GF-D8 (cell line): ENCODE results near the gene CAPN12.

Source experiments
- DNase-seq: peaks from one replicate; lab custom pipeline; 2025; lab: John Stamatoyannopoulos, UW

CAPN12 gene

GRCh38 chr19:38737921-38738737, 6.1 kb downstream of the CAPN12 start:
- DNase-seq: no peak

DNA sequence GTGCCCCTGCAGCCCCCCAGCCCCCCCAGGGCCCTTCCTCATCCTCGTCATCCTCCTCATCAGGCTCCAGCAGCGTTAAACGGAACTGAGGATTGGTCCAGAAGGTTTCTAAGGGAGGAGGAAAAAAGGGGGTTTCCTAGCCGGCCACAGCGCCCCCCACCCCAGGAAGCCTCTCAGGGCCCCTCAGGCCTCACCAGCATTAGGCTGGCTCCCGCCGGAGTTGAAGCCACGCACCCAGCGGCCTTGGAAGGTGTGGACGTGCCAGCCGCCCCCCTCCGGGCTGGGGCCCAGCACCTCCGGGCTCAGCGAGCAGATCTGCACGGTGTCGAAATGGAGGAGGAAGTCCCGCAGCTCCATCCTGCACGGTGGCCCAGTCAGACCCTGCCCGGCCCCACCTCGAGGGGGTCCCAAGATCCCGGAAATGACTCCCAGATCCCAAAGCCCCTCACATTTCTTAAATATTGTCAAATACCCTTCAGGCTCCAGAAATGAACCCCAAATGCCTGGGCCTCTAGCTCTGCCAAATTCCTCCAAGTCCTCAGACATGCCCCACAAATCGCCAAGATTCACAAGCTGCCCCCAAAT, 6.9 kb downstream of the CAPN12 start:
- no peak for DNase-seq

- DNase-seq: no peak
Observed at GRCh38 chr19:38736413-38737280, 7.6 kb downstream of the CAPN12 start.

DNA sequence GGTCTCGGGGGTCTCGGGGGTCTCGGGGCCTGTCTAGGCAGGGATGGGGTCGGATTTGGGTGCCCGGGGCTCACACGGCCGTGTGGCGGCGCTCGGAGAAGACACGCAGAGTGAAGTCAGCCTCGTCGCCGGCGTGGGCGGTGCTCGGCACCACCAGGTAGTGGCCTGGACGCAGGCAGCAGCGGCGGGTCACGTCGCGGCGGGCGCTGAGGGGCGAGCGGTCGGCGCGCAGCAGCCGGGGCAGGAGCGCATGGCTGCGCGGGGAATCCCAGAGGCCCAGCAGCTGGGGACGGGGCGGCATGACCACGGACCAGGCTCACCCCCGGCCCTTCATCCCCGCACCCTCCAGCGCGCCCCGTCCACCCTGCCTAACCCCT, 8.2 kb downstream of the CAPN12 start:
- DNase-seq: no peak

- DNase-seq: no peak
Observed at GRCh38 chr19:38735257-38735686, 9.0 kb downstream of the CAPN12 start.

- peak; percentile 56 for DNase-seq
Observed at GRCh38 chr19:38734426-38735256, 9.6 kb downstream of the CAPN12 start.

- DNase-seq: no peak
Observed at GRCh38 chr19:38734176-38734425, 10.2 kb downstream of the CAPN12 start.

DNA sequence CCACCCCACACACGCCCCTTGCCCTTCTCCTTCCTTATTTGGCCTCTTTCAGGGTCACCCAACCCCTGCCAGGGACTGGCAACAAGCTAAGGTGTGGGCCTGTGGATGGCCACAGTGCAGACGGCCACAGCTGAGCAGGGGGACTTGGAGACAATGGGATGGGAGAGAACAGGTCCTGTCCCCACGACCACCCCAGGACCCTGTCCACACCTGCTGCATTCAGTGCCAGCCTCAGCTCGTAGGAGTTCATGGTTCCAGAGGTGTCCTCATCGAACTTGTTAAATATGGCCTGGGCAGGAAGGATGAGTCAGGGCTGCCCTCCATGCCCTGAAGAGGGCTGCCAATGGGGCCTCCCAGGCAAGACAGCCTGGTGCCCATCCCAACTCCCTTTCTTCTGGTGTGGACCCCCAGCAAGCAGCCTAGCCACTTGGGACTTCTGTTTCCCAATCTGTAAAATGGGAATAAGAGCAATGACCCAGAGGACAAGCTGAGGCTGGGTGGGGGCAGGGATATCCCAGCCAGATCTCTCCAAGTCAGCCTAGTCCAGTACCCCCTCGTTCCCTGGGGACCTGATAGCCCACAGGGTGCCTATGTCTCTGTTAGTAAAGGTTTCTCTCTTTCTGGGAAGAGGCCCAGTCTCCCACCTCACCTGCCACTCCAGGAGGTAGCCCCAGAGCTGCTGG, 10.6 kb downstream of the CAPN12 start:
- no peak for DNase-seq

- DNase-seq: no peak
Observed at GRCh38 chr19:38733241-38733492, 11.1 kb downstream of the CAPN12 start.

DNA sequence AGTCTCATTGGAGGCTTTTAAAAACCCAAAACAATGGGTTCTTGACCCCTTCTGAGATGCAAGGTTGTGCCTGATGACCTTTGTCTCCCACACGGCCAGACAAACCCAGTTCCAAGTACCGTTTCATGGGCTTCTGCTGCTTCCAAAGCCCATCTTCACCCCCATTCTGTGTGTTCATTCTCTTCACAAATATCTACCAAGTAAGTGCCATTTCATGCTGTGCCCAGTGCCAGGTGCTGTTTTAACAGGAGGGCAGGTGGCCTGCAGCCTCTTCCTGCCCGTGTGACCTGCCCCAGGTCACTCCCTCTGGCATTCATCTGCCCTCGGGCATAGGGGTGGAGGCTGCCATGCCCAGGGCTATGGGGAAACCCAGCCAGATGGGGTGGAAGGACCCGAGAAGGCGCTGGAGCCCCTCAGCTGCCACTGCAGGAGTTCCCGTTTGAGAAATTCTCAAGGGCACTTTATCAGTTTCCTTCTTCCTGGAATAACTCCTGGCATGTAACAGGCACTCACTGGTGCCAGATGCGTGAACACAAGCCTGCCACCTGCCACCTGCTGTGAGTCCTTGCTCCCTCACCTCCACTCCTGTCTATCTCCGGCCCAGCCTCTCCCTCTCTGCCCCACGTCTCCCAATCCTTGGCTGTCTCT, 12.5 kb downstream of the CAPN12 start:
- DNase-seq: no peak

- DNase-seq: no peak
Observed at GRCh38 chr19:38730731-38731589, 13.3 kb downstream of the CAPN12 start.

- DNase-seq: no peak
Observed at GRCh38 chr19:38730470-38730730, 13.9 kb downstream of the CAPN12 start.

- DNase-seq: no peak
Observed at GRCh38 chr19:38729653-38730469, 14.4 kb downstream of the CAPN12 start.

DNA sequence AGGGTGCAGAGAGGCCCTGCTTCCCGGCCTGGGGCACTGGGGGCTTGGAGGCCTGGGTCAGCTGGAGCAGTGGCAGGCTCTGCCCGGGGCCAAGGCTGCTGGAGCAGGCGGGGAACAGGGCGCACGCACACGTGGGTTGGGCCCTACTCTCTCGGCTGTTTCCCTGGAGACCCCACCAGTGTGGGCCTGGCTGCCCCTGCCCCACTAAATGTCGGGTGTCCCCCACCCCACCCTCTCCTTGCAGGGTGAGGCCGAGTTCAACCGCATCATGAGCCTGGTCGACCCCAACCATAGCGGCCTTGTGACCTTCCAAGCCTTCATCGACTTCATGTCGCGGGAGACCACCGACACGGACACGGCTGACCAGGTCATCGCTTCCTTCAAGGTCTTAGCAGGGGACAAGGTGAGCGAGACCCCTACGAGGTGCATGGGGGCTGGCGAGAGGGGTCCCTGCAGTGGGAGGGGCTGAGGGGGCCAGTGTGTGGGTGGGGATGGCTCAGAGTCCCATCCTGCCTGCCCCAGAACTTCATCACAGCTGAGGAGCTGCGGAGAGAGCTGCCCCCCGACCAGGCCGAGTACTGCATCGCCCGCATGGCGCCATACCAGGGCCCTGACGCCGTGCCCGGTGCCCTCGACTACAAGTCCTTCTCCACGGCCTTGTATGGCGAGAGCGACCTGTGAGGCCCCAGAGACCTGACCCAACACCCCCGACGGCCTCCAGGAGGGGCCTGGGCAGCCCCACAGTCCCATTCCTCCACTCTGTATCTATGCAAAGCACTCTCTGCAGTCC, 15.3 kb downstream of the CAPN12 start:
- DNase-seq: no peak

DNA sequence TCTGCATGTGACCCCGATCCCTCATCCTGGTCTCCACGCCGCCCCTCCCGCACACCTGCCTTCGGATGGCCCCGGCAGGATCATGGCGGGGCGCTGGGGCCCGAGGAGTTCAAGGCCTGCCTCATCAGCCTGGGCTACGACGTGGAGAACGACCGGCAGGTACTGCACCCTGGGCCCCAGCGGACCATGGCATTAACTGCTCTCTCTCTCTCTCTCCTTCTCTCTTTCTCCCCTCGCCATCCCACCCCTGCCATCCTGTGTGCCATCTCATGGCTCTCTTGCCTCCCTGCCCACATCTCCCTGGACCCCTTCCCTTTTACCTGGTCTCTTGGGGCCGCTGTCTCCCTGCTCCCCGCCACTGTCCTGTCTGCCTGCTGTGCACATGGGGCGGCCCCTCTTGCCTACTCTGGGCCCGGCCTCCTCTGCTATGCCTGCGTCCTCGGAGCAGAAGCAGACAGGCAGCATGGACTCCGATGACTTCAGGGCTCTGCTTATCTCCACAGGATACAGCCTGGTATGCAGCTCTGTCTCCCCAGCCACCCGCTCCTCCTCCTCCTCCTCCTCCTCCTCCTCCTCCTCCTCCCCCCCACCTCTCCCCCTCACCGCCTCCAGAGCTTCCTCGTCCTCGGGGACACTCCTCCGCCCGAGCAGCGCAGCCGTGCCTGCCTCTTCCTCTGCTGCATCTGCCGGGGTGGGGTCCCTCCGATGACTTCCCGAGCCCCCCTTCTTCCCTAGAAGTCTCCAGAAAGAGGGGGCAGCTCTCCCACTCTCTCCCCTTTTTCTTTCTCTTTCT, 16.2 kb downstream of the CAPN12 start:
- DNase-seq: no peak

- DNase-seq: no peak
Observed at GRCh38 chr19:38727306-38727867, 16.9 kb downstream of the CAPN12 start.

DNA sequence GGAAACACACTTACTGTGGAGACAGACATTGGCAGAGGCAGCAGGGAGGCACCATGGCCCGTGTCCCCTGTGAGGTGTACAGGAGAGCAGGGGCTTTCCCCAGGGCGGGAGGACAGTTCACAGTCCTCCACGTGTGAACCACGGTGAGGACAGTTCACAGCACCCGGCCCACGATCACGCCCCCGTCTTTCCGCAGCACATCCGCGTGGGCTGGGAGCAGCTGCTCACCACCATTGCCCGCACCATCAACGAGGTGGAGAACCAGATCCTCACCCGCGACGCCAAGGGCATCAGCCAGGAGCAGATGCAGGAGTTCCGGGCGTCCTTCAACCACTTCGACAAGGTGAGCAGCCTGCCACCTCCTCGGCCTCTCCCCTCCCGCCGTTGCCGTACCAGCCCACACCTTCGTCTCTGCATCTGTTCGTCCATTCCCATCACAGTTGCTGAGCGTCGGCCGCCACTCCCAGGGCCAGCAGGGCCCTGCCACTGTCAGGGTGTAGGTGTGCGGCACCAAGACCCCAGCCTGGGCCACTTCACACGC, 17.4 kb downstream of the CAPN12 start:
- DNase-seq: no peak

- no peak for DNase-seq
Observed at GRCh38 chr19:38726284-38726673, 18.0 kb downstream of the CAPN12 start.
